ENCODE data around the gene PRCC.
A peak's percentile ranks its signal among the peaks of the same experiment; 100 is the strongest.

PRCC gene

GRCh38 chr1:156816561-156817328 is 49.4 kb downstream of the PRCC start, which contains the start of gene SH2D2A:
SH2D2A (minus strand) TSS chr1:156816848; CDS start chr1:156816708, 140 bp downstream.
- peak; percentile 94 for DNase-seq

- peak; percentile 37 for DNase-seq
These were observed 54.5 kb downstream of the PRCC start for GRCh38 chr1:156821801-156822200.

GRCh38 chr1:156822680-156823079 is 55.3 kb downstream of the PRCC start:
- no peak for DNase-seq

GRCh38 chr1:156823210-156823790 is 56.0 kb downstream of the PRCC start:
- no peak for DNase-seq

GRCh38 chr1:156826630-156827029 is 59.3 kb downstream of the PRCC start:
- DNase-seq = no peak

GRCh38 chr1:156828400-156829124 is 61.2 kb downstream of the PRCC start:
- no peak for DNase-seq

- DNase-seq = no peak
These were observed 65.1 kb downstream of the PRCC start for GRCh38 chr1:156832434-156832833.

- DNase-seq = no peak
These were observed 66.3 kb downstream of the PRCC start for GRCh38 chr1:156833603-156834002.

- no peak for DNase-seq
These were observed 67.0 kb downstream of the PRCC start for GRCh38 chr1:156834322-156834721.

GRCh38 chr1:156836041-156836654 is 68.8 kb downstream of the PRCC start:
- no peak for DNase-seq

- no peak for DNase-seq
These were observed 69.6 kb downstream of the PRCC start for GRCh38 chr1:156836892-156837291.

GRCh38 chr1:156838972-156839371 is 71.6 kb downstream of the PRCC start:
- peak; percentile 39 for DNase-seq

- DNase-seq = no peak
These were observed 72.2 kb downstream of the PRCC start for GRCh38 chr1:156839426-156840109.

- DNase-seq = no peak
These were observed 73.0 kb downstream of the PRCC start for GRCh38 chr1:156840186-156840897.

GRCh38 chr1:156840898-156841279 is 73.6 kb downstream of the PRCC start:
- DNase-seq = no peak

GRCh38 chr1:156841295-156841855 is 74.0 kb downstream of the PRCC start:
- DNase-seq = no peak

GRCh38 chr1:156842618-156843300 is 75.4 kb downstream of the PRCC start:
- DNase-seq = no peak

GRCh38 chr1:156844102-156844501 is 76.8 kb downstream of the PRCC start:
- no peak for DNase-seq

- DNase-seq = no peak
These were observed 77.3 kb downstream of the PRCC start for GRCh38 chr1:156844638-156845037.

GRCh38 chr1:156845055-156845952 is 78.0 kb downstream of the PRCC start:
- DNase-seq = peak; percentile 19

Data from activated T-cell treated with anti-CD3 and anti-CD28 coated beads for 4 hours (primary cell).